A673 (cell line): ENCODE results near the gene DDX11.

Experiments
- EZH2 ChIP-seq: fragments of 200-600 bp; sonication (generic); IDR thresholded peaks from 2 replicates; pipeline ENCODE4 v1.6.1; 2017; ENCODE audit warnings: borderline replicate concordance, low read depth, mild to moderate bottlenecking, mixed read lengths, antibody characterized with exemption, low read length; ENCODE audit not compliant: poor library complexity, severe bottlenecking
- TF ChIP-seq, protein P1 (sequence below): fragments of 300-800, 200-600 bp; sonication (generic); conservative IDR thresholded peaks from 2 replicates; pipeline ENCODE4 v1.5.1; 2017; ENCODE audit warnings: low read depth, mild to moderate bottlenecking, antibody characterized with exemption, low read length, moderate library complexity, mixed read lengths

DNA sequence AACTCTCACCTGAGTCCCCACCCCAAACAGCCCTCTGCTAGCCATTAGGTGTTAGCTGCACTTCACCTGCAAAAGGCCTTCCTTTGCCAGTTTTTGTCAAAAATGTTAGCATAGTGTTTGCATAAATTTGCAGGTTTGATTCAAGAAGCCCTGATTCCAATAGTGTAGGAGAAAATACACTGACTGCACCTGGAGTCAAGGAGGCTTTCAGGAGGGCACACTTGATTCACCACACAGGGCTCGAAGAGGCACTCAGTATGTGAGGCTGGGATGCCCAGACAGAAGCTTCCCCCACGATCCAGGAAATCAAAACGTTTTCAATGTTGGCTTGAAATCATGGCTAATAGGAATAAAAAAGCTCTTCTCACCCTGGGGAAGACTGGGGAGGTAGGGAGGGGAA is 40.5 kb upstream of the DDX11 start:
- TF ChIP-seq, protein P1, sequence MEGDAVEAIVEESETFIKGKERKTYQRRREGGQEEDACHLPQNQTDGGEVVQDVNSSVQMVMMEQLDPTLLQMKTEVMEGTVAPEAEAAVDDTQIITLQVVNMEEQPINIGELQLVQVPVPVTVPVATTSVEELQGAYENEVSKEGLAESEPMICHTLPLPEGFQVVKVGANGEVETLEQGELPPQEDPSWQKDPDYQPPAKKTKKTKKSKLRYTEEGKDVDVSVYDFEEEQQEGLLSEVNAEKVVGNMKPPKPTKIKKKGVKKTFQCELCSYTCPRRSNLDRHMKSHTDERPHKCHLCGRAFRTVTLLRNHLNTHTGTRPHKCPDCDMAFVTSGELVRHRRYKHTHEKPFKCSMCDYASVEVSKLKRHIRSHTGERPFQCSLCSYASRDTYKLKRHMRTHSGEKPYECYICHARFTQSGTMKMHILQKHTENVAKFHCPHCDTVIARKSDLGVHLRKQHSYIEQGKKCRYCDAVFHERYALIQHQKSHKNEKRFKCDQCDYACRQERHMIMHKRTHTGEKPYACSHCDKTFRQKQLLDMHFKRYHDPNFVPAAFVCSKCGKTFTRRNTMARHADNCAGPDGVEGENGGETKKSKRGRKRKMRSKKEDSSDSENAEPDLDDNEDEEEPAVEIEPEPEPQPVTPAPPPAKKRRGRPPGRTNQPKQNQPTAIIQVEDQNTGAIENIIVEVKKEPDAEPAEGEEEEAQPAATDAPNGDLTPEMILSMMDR, result no peak
- no peak for TF ChIP-seq EZH2
